ENCODE results near the gene ALS2. TPM values are rescaled to one million over a fixed set of nuclear protein-coding genes. Genes with fewer than 3 reads are reported as not detected.

Gene ALS2
- total and polyA plus RNA-seq, 2 of the 8 experiments (the other 6 are each of a cell fraction or from before 2014, with no cell fraction given) = 12.1 to 34.5 TPM

- TF ChIP-seq CTCF (IDR thresholded peaks at IDR 0.05; ENCODE audit: control extremely low read depth in 1 of 3, insufficient read depth in 1 of 3, low read depth in 1 of 3, low read length in 3 of 3) = no peak
- no peak for TF ChIP-seq E2F6 (IDR thresholded peaks at IDR 0.05)
Measured at GRCh38 chr2:201653221-201653620, 127.5 kb downstream of the ALS2 start (continued).

Small RNA genes lying within 50 kb of the gene (small RNA-seq; reads per million reads assigned to genes)
- not detected for gene RF00019 (ENCODE audit: insufficient read depth)
- not detected for gene UBE2V1P11 (ENCODE audit: insufficient read depth)

Other genes with a start within 250 kb of the ALS2 start
- gene TMEM237, start 137.4 kb downstream of the ALS2 start, total RNA-seq (2021; fragmentation: NEBNext Ultra II Directional; extraction: Animal tissue kit (Norgen Biotek cat#: 25700)) = 36.8 and 41.0 TPM in 2 replicates
- gene TMEM237, start 137.4 kb downstream of the ALS2 start, polyA plus RNA-seq (2011; rRNA removed) = 14.1 and 26.1 TPM in 2 replicates
- gene MPP4, start 82.3 kb downstream of the ALS2 start, total RNA-seq (2021; fragmentation: NEBNext Ultra II Directional; extraction: Animal tissue kit (Norgen Biotek cat#: 25700)) = 0.15 TPM in 1 of 2 replicates, not detected in the other
- not detected in 2 replicates for gene MPP4, start 82.3 kb downstream of the ALS2 start, polyA plus RNA-seq (2011; rRNA removed)
- not detected in 2 replicates for gene CDK15, start 25.6 kb upstream of the ALS2 start, total RNA-seq (2021; fragmentation: NEBNext Ultra II Directional; extraction: Animal tissue kit (Norgen Biotek cat#: 25700))
- gene CDK15, start 25.6 kb upstream of the ALS2 start, polyA plus RNA-seq (2011; rRNA removed) = 0.03 TPM in 1 of 2 replicates, not detected in the other

Measured in H1 (cell line).